ENCODE results near the gene GNAS-AS1. TPM values are rescaled to one million over a fixed set of nuclear protein-coding genes. Genes with fewer than 3 reads are reported as not detected.

Gene GNAS-AS1
- total and polyA plus RNA-seq, 2 of the 8 experiments (the other 6 are each of a cell fraction or from before 2014, with no cell fraction given) = 4.7 to 13.7 TPM

DNA sequence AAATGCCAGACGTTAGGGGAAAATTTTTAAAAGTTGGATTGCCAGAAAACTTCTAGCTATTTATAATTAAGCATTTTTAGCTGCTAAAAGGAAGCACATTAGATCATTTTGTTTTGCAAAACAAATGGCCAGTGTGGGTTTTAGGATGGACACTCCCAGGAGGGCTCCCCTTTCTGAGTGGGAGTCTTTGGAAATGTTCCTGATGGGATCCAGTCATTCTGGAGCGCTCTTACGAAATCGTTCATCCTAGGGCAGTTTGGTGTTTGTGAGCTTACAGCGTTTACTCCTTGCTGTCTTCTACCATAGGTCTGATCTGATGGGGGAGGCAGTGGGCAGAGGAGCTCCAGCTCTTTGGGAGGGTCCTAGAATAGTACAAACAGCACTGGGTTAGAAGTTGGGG is 16.5 kb upstream of the GNAS-AS1 start:
- no peaks in the 10 kb centered on the region for H3K4me1 ChIP-seq (replicated peaks in 1 of 4; ENCODE audit: control insufficient read depth in 3 of 4, insufficient read depth in 4 of 4, low read length in 3 of 4)
- no peak overlapping the region for H3K18ac ChIP-seq (ENCODE audit: extremely low read depth, low read length)
- FAIRE-seq (no peak), DNase-seq (ENCODE audit: low read depth in 1 of 2, low spot score in 2 of 2) (no peak)
- H3K27me3 ChIP-seq (replicated peaks in 1 of 4; ENCODE audit: control insufficient read depth in 3 of 4, extremely low read depth in 1 of 4, insufficient read depth in 3 of 4, low read length in 3 of 4) = no peaks in the 10 kb centered on the region
- no peak overlapping the region for H3K56ac ChIP-seq (replicated peaks; ENCODE audit: insufficient read length, low read depth, low read length)
- no peak overlapping the region for H3K9ac ChIP-seq (replicated peaks in 1 of 4; ENCODE audit: extremely low read depth in 1 of 4, low read depth in 3 of 4, low read length in 3 of 4)
- H2BK5ac ChIP-seq (ENCODE audit: low read depth, low read length) = no peak overlapping the region
- no peaks in the 10 kb centered on the region for H4K20me1 ChIP-seq (replicated peaks in 1 of 2; ENCODE audit: control insufficient read depth in 1 of 2, insufficient read depth in 2 of 2, low read length in 2 of 2)
- H4K91ac ChIP-seq (replicated peaks; ENCODE audit: insufficient read length, low read length) = no peak overlapping the region
- H3K79me1 ChIP-seq (ENCODE audit: low read depth, low read length) = no peaks in the 10 kb centered on the region; the same call in 1 of the 2 replicates
- no peaks in the 10 kb centered on the region for H3K9me3 ChIP-seq (ENCODE audit: insufficient read depth in 2 of 2, low read depth in 1 of 2, low read length in 1 of 2)
- CTCF ChIA-PET (ENCODE audit: partially characterized antibody) = interaction anchor here (1.0 to 2.7 kb wide), 16 partner anchors 8 to 589 kb away, joined by 3 to 13 read pairs (median 5); partner anchors contain the start of gene GNAS
- no peak overlapping the region for H3K14ac ChIP-seq (ENCODE audit: insufficient read length)
- H3K23me2 ChIP-seq (ENCODE audit: low read depth, low read length) = no peaks in the 10 kb centered on the region
- no peaks in the 10 kb centered on the region for H3K36me3 ChIP-seq (ENCODE audit: control insufficient read depth in 2 of 4, insufficient read depth in 4 of 4, low read length in 3 of 4)
- 88% methylated on average over 5 of the region's 5 CpGs; no CpG with 5 or more reads in 1 of the 2 experiments for WGBS, 2 experiments (ENCODE audit: extremely low coverage in 1 of 2, insufficient coverage in 1 of 2, insufficient read length in 1 of 2, insufficient replicate concordance in 2 of 2, low coverage in 1 of 2, low lambda C conversion rate in 2 of 2, missing lambda C conversion rate in 1 of 2)
- H4K5ac ChIP-seq (ENCODE audit: insufficient read length, low read depth, low read length) = no peak overlapping the region
- TF ChIP-seq SP1 (IDR thresholded peaks at IDR 0.05; ENCODE audit: low read depth, low read length) = no peak
- no peak for TF ChIP-seq SIRT6 (IDR thresholded peaks at IDR 0.05; ENCODE audit: low read length)
- no peak for TF ChIP-seq SIN3A (conservative IDR thresholded peaks at IDR 0.05 in 1 of 2, IDR thresholded peaks at IDR 0.05 in 1 of 2; ENCODE audit: low read depth in 1 of 2, low read length in 2 of 2)
- TF ChIP-seq CHD2 (IDR thresholded peaks at IDR 0.05; ENCODE audit: low read length) = no peak
- TF ChIP-seq, protein P1, sequence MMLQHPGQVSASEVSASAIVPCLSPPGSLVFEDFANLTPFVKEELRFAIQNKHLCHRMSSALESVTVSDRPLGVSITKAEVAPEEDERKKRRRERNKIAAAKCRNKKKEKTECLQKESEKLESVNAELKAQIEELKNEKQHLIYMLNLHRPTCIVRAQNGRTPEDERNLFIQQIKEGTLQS (IDR thresholded peaks at IDR 0.05; ENCODE audit: insufficient read depth, low read depth, low read length) = no peak
- no peak for TF ChIP-seq SP2 (IDR thresholded peaks at IDR 0.05; ENCODE audit: low read length)
- no peak for TF ChIP-seq YY1 (IDR thresholded peaks at IDR 0.05; ENCODE audit: low read depth, low read length)
- TF ChIP-seq BCL11A (IDR thresholded peaks at IDR 0.05; ENCODE audit: low read depth in 2 of 2, low read length in 2 of 2) = no peak
- TF ChIP-seq MAFK (IDR thresholded peaks at IDR 0.05; ENCODE audit: low read depth, low read length) = no peak
- no peak for TF ChIP-seq CREB1 (IDR thresholded peaks at IDR 0.05)
- no peak for TF ChIP-seq TAF1 (IDR thresholded peaks at IDR 0.05; ENCODE audit: low read depth, low read length)
- H2AK5ac ChIP-seq (ENCODE audit: low read depth, low read length) = no peak overlapping the region
- H2BK15ac ChIP-seq (ENCODE audit: low read length) = no peak overlapping the region
- no peak overlapping the region for H3K4me3 ChIP-seq (ENCODE audit: extremely low read depth in 1 of 4, insufficient read depth in 2 of 4, low read depth in 3 of 4, low read length in 4 of 4)
- POLR2A ChIA-PET (ENCODE audit: partially characterized antibody) = interaction anchor here (1.7 kb wide), 1 partner anchor 16 kb away, joined by 4 read pairs; no protein-coding TSS in a partner anchor
- no peak overlapping the region for H2BK120ac ChIP-seq (replicated peaks; ENCODE audit: low read depth, low read length)
- H2BK20ac ChIP-seq (ENCODE audit: low read length) = no peak overlapping the region
- H2BK12ac ChIP-seq (ENCODE audit: low read depth, low read length) = no peak overlapping the region
- H3K4me2 ChIP-seq (ENCODE audit: insufficient read depth in 1 of 2, low read depth in 2 of 2, low read length in 2 of 2) = no peak overlapping the region
- no peak overlapping the region for H3K4ac ChIP-seq (replicated peaks; ENCODE audit: insufficient read length, low read depth, low read length)
- no peaks in the 10 kb centered on the region for H3K79me2 ChIP-seq (ENCODE audit: control insufficient read depth in 1 of 2, insufficient read depth in 2 of 2, low read length in 2 of 2)
- no peak overlapping the region for H4K8ac ChIP-seq (ENCODE audit: extremely low read depth, insufficient read depth, low read length)
- no peak overlapping the region for H3K27ac ChIP-seq (ENCODE audit: low read depth, low read length)
- H2AFZ ChIP-seq (ENCODE audit: low read length) = no peak overlapping the region
- H3K23ac ChIP-seq (ENCODE audit: insufficient read length) = no peak overlapping the region
